OCI-LY1 (cell line): Measurements from ENCODE around the gene PLG.

Source experiments
- H2AFZ ChIP-seq: fragments of 200-600 bp; sonication (generic), shearing (Covaris generic); 2 replicates; pipeline ENCODE4 v1.6.0; 2014; ENCODE audit warnings: antibody characterized with exemption, mild to moderate bottlenecking, low read length
- H3F3A ChIP-seq: fragments of 200-600 bp; sonication (generic), shearing (Covaris generic); 2 replicates; pipeline ENCODE4 v1.6.0; 2014; ENCODE audit warnings: mild to moderate bottlenecking, antibody characterized with exemption, low read length, moderate library complexity; ENCODE audit not compliant: insufficient read depth
- H3K27ac ChIP-seq: fragments of 200-600 bp; sonication (generic); 2 replicates; pipeline ENCODE4 v1.5.1; 2014; ENCODE audit warnings: low read length, mixed run types, mild to moderate bottlenecking, low read depth; ENCODE audit not compliant: poor library complexity, severe bottlenecking
- H3K27me3 ChIP-seq: fragments of 200-600 bp; sonication (generic); 2 replicates; pipeline ENCODE4 v1.6.0; 2014; ENCODE audit warnings: antibody characterized with exemption, mild to moderate bottlenecking, low read length, moderate library complexity; ENCODE audit not compliant: insufficient read depth
- H3K36me3 ChIP-seq: fragments of 200-600 bp; sonication (generic); 2 replicates; pipeline ENCODE4 v1.6.1; 2014; ENCODE audit warnings: mild to moderate bottlenecking, antibody characterized with exemption, low read length, moderate library complexity, mixed read lengths; ENCODE audit not compliant: insufficient read depth
- H3K4me1 ChIP-seq: fragments of 200-600 bp; sonication (generic); 2 replicates; pipeline ENCODE4 v1.5.1; 2014; ENCODE audit warnings: mild to moderate bottlenecking, low read length, moderate library complexity; ENCODE audit not compliant: insufficient read depth, severe bottlenecking
- H3K4me2 ChIP-seq: fragments of 200-600 bp; sonication (generic), shearing (Covaris generic); 2 replicates; pipeline ENCODE4 v1.6.1; 2014; ENCODE audit warnings: low read length
- H3K4me3 ChIP-seq: fragments of 200-600 bp; sonication (generic); 2 replicates; pipeline ENCODE4 v1.5.1; 2014; ENCODE audit warnings: low read length, low read depth, mild to moderate bottlenecking, mixed read lengths; ENCODE audit not compliant: poor library complexity, severe bottlenecking
- H3K79me2 ChIP-seq: fragments of 200-600 bp; shearing (Covaris generic); 2 replicates; pipeline ENCODE4 v1.6.1; 2016; ENCODE audit warnings: mixed run types, low read length, mixed read lengths; ENCODE audit not compliant: insufficient read depth
- H3K9ac ChIP-seq: fragments of 200-600 bp; sonication (generic), shearing (Covaris generic); 2 replicates; pipeline ENCODE4 v1.6.1; 2014; ENCODE audit warnings: mild to moderate bottlenecking, low read length, mixed read lengths
- H3K9me2 ChIP-seq: fragments of 200-600 bp; sonication (generic), shearing (Covaris generic); 2 replicates; pipeline ENCODE4 v1.6.1; 2014; ENCODE audit warnings: low read depth, mild to moderate bottlenecking, low read length, mixed read lengths
- H3K9me3 ChIP-seq: fragments of 200-600 bp; shearing (Covaris generic); 2 replicates; pipeline ENCODE4 v1.6.1; 2014; ENCODE audit warnings: low read length, mixed read lengths
- H4K20me1 ChIP-seq: fragments of 200-600 bp; sonication (generic), shearing (Covaris generic); 2 replicates; pipeline ENCODE4 v1.6.0; 2016; ENCODE audit warnings: mild to moderate bottlenecking, low read length; ENCODE audit not compliant: insufficient read depth
- CTCF ChIP-seq: fragments of 200-600 bp; sonication (generic), shearing (Covaris generic); IDR thresholded peaks from 2 replicates; pipeline ENCODE4 v1.5.1; 2017; ENCODE audit warnings: mild to moderate bottlenecking, antibody characterized with exemption, low read length, moderate library complexity, mixed read lengths
- EZH2 ChIP-seq: fragments of 200-600 bp; sonication (generic), shearing (Covaris generic); IDR thresholded peaks from 2 replicates; pipeline ENCODE4 v1.8.0; 2017; ENCODE audit warnings: borderline replicate concordance, mixed run types, mild to moderate bottlenecking, antibody characterized with exemption, low read length, moderate library complexity, mixed read lengths

Gene PLG

GRCh38 chr6:160734627-160735026, 32.6 kb downstream of the PLG start:
- no peaks in the 10 kb centered on the region for H3K36me3 ChIP-seq
- H3K27ac ChIP-seq: no peak overlapping the region
- no peaks in the 10 kb centered on the region for H3K79me2 ChIP-seq
- H3K9ac ChIP-seq: no peak overlapping the region
- no peaks in the 10 kb centered on the region for H3F3A ChIP-seq
- no peak overlapping the region for H3K4me2 ChIP-seq
- no peaks in the 10 kb centered on the region for H3K9me3 ChIP-seq
- H2AFZ ChIP-seq: no peak overlapping the region
- H3K4me1 ChIP-seq: peaks cover 5% of the 10 kb centered on the region
- H4K20me1 ChIP-seq: no peaks in the 10 kb centered on the region
- H3K4me3 ChIP-seq: no peak overlapping the region
- no peak for TF ChIP-seq EZH2
- no peak for TF ChIP-seq CTCF
- H3K9me2 ChIP-seq: no peaks in the 10 kb centered on the region
- H3K27me3 ChIP-seq: no peaks in the 10 kb centered on the region

GRCh38 chr6:160735523-160735922, 33.5 kb downstream of the PLG start:
- H3F3A ChIP-seq: no peaks in the 10 kb centered on the region
- no peak overlapping the region for H3K9ac ChIP-seq
- no peaks in the 10 kb centered on the region for H3K79me2 ChIP-seq
- H3K27ac ChIP-seq: no peak overlapping the region
- no peak overlapping the region for H3K4me2 ChIP-seq
- no peaks in the 10 kb centered on the region for H3K9me2 ChIP-seq
- no peaks in the 10 kb centered on the region for H3K9me3 ChIP-seq
- H3K4me1 ChIP-seq: peaks cover 14% of the 10 kb centered on the region
- no peaks in the 10 kb centered on the region for H3K27me3 ChIP-seq
- TF ChIP-seq CTCF: no peak
- TF ChIP-seq EZH2: no peak
- H3K36me3 ChIP-seq: no peaks in the 10 kb centered on the region
- no peak overlapping the region for H2AFZ ChIP-seq
- no peak overlapping the region for H3K4me3 ChIP-seq
- no peaks in the 10 kb centered on the region for H4K20me1 ChIP-seq

- Histone ChIP-seq H3K9ac (no peak overlapping the region), H3K4me1 (peaks cover 38% of the 10 kb centered on the region), H3K27me3 (no peaks in the 10 kb centered on the region), H3K4me3 (no peak overlapping the region), H3K4me2 (no peak overlapping the region), H3K36me3 (no peaks in the 10 kb centered on the region), H4K20me1 (no peaks in the 10 kb centered on the region), H2AFZ (no peak overlapping the region), H3K9me3 (no peaks in the 10 kb centered on the region), H3K9me2 (no peaks in the 10 kb centered on the region), H3K27ac (no peak overlapping the region), H3F3A (no peaks in the 10 kb centered on the region), H3K79me2 (no peaks in the 10 kb centered on the region)
- no peak for TF ChIP-seq EZH2
- no peak for TF ChIP-seq CTCF
Observed at GRCh38 chr6:160737934-160738333, 35.9 kb downstream of the PLG start.
